Measurements from ENCODE around the gene ADGRG6.
"Not testable (repeated sequence)": the region's sequence is repeated elsewhere in the genome, so short reads cannot be mapped to it uniquely, and the experiment has no call there.

Gene ADGRG6

GRCh38 chr6:142454196-142454595, 152.4 kb downstream of the ADGRG6 start:
- H3K27me3 Mint-ChIP-seq: peaks cover 22 to 26% of the 10 kb centered on the region in 2 donors
- not testable (repeated sequence) for H3K9me3 Mint-ChIP-seq; ATAC-seq (replicated peaks); DNase-seq; H3K36me3 Mint-ChIP-seq (ENCODE audit: insufficient read depth); H3K4me3 Mint-ChIP-seq; H3K4me1 Mint-ChIP-seq (ENCODE audit: low read depth in 2 of 2); H3K27ac Mint-ChIP-seq

- DNase-seq; H3K36me3 Mint-ChIP-seq (ENCODE audit: insufficient read depth); H3K4me1 Mint-ChIP-seq (ENCODE audit: low read depth in 2 of 2); ATAC-seq (replicated peaks); H3K9me3 Mint-ChIP-seq; H3K4me3 Mint-ChIP-seq; H3K27ac Mint-ChIP-seq: not testable (repeated sequence)
- peaks cover 22 to 26% of the 10 kb centered on the region in 2 donors for H3K27me3 Mint-ChIP-seq
Observed at GRCh38 chr6:142454848-142455247, 153.0 kb downstream of the ADGRG6 start.

GRCh38 chr6:142455957-142456589, 154.3 kb downstream of the ADGRG6 start:
- no peak overlapping the region for H3K4me3 Mint-ChIP-seq
- no peak overlapping the region for H3K27ac Mint-ChIP-seq
- H3K4me1 Mint-ChIP-seq (ENCODE audit: low read depth in 2 of 2): no peaks in the 10 kb centered on the region
- peaks cover 25 to 26% of the 10 kb centered on the region in 2 donors for H3K27me3 Mint-ChIP-seq
- no peaks in the 10 kb centered on the region for H3K36me3 Mint-ChIP-seq (ENCODE audit: insufficient read depth)
- ATAC-seq (replicated peaks) (no peak), DNase-seq (no peak)
- H3K9me3 Mint-ChIP-seq: no peaks in the 10 kb centered on the region

GRCh38 chr6:142457638-142458406, 156.0 kb downstream of the ADGRG6 start:
- Mint-ChIP-seq H3K36me3 (ENCODE audit: insufficient read depth) (no peaks in the 10 kb centered on the region), H3K4me1 (ENCODE audit: low read depth in 2 of 2) (no peaks in the 10 kb centered on the region), H3K9me3 (no peaks in the 10 kb centered on the region), H3K27me3 (peaks cover 23 to 34% of the 10 kb centered on the region in 2 donors), H3K4me3 (no peak overlapping the region), H3K27ac (no peak overlapping the region)
- DNase-seq (no peak), ATAC-seq (replicated peaks) (no peak)

GRCh38 chr6:142458836-142459235, 157.0 kb downstream of the ADGRG6 start:
- Mint-ChIP-seq H3K4me1 (ENCODE audit: low read depth in 2 of 2) (no peaks in the 10 kb centered on the region), H3K4me3 (no peak overlapping the region), H3K27me3 (peaks cover 22 to 39% of the 10 kb centered on the region in 2 donors), H3K9me3 (no peaks in the 10 kb centered on the region), H3K36me3 (ENCODE audit: insufficient read depth) (no peaks in the 10 kb centered on the region), H3K27ac (no peak overlapping the region)
- ATAC-seq (replicated peaks): no peak
- no peak for DNase-seq

GRCh38 chr6:142459271-142459670, 157.5 kb downstream of the ADGRG6 start:
- no peak overlapping the region for H3K27ac Mint-ChIP-seq
- H3K36me3 Mint-ChIP-seq (ENCODE audit: insufficient read depth): no peaks in the 10 kb centered on the region
- ATAC-seq (replicated peaks): no peak
- no peak overlapping the region for H3K4me3 Mint-ChIP-seq
- H3K9me3 Mint-ChIP-seq: no peaks in the 10 kb centered on the region
- no peak for DNase-seq
- peaks cover 20 to 37% of the 10 kb centered on the region in 2 donors for H3K27me3 Mint-ChIP-seq
- H3K4me1 Mint-ChIP-seq (ENCODE audit: low read depth in 2 of 2): no peaks in the 10 kb centered on the region

GRCh38 chr6:142462260-142462659, 160.5 kb downstream of the ADGRG6 start:
- H3K4me1 Mint-ChIP-seq (ENCODE audit: low read depth in 2 of 2): no peaks in the 10 kb centered on the region
- ATAC-seq (replicated peaks): no peak
- no peaks in the 10 kb centered on the region for H3K36me3 Mint-ChIP-seq (ENCODE audit: insufficient read depth)

GRCh38 chr6:142463988-142464387, 162.2 kb downstream of the ADGRG6 start:
- H3K4me3 Mint-ChIP-seq: no peak overlapping the region

More at GRCh38 chr6:142462260-142462659, 160.5 kb downstream of the ADGRG6 start:
- DNase-seq: no peak
- Mint-ChIP-seq H3K27ac (no peak overlapping the region), H3K9me3 (no peaks in the 10 kb centered on the region), H3K4me3 (no peak overlapping the region), H3K27me3 (peaks cover 28 to 37% of the 10 kb centered on the region in 2 donors)

GRCh38 chr6:142469220-142469619, 167.4 kb downstream of the ADGRG6 start:
- no peak for DNase-seq
- Mint-ChIP-seq H3K36me3 (ENCODE audit: insufficient read depth) (no peaks in the 10 kb centered on the region), H3K4me1 (ENCODE audit: low read depth in 2 of 2) (no peaks in the 10 kb centered on the region), H3K27ac (no peak overlapping the region), H3K4me3 (no peak overlapping the region), H3K27me3 (peaks cover 21 to 34% of the 10 kb centered on the region in 2 donors), H3K9me3 (no peaks in the 10 kb centered on the region)
- ATAC-seq (replicated peaks): no peak

More at GRCh38 chr6:142463988-142464387, 162.2 kb downstream of the ADGRG6 start:
- no peaks in the 10 kb centered on the region for H3K4me1 Mint-ChIP-seq (ENCODE audit: low read depth in 2 of 2)
- no peaks in the 10 kb centered on the region for H3K9me3 Mint-ChIP-seq
- H3K36me3 Mint-ChIP-seq (ENCODE audit: insufficient read depth): no peaks in the 10 kb centered on the region
- H3K27me3 Mint-ChIP-seq: peaks cover 28 to 40% of the 10 kb centered on the region in 2 donors
- no peak for DNase-seq
- H3K27ac Mint-ChIP-seq: no peak overlapping the region
- ATAC-seq (replicated peaks): no peak

GRCh38 chr6:142470421-142470820, 168.6 kb downstream of the ADGRG6 start:
- ATAC-seq (replicated peaks) (no peak), DNase-seq (no peak)
- H3K36me3 Mint-ChIP-seq (ENCODE audit: insufficient read depth): no peaks in the 10 kb centered on the region
- no peaks in the 10 kb centered on the region for H3K9me3 Mint-ChIP-seq
- H3K4me3 Mint-ChIP-seq: no peak overlapping the region
- no peak overlapping the region for H3K27ac Mint-ChIP-seq
- peaks cover 28 to 34% of the 10 kb centered on the region in 2 donors for H3K27me3 Mint-ChIP-seq
- H3K4me1 Mint-ChIP-seq (ENCODE audit: low read depth in 2 of 2): peaks cover 4 to 6% of the 10 kb centered on the region in 2 donors

- no peak overlapping the region for H3K4me3 Mint-ChIP-seq
- no peaks in the 10 kb centered on the region for H3K36me3 Mint-ChIP-seq (ENCODE audit: insufficient read depth)
- no peaks in the 10 kb centered on the region for H3K9me3 Mint-ChIP-seq
- ATAC-seq (replicated peaks) (no peak), DNase-seq (no peak)
- H3K4me1 Mint-ChIP-seq (ENCODE audit: low read depth in 2 of 2): peaks cover 4 to 6% of the 10 kb centered on the region in 2 donors
- H3K27me3 Mint-ChIP-seq: peaks cover 16 to 18% of the 10 kb centered on the region in 2 donors
- peak overlapping the region in 1 of 2 donors; percentile 44 for H3K27ac Mint-ChIP-seq
Observed at GRCh38 chr6:142474531-142475289, 172.9 kb downstream of the ADGRG6 start.

GRCh38 chr6:142476452-142476851, 174.6 kb downstream of the ADGRG6 start:
- Mint-ChIP-seq H3K27ac (no peak overlapping the region), H3K4me1 (ENCODE audit: low read depth in 2 of 2) (peaks cover 4 to 6% of the 10 kb centered on the region in 2 donors), H3K36me3 (ENCODE audit: insufficient read depth) (no peaks in the 10 kb centered on the region), H3K4me3 (no peak overlapping the region), H3K27me3 (peaks cover 10 to 11% of the 10 kb centered on the region in 2 donors), H3K9me3 (no peaks in the 10 kb centered on the region)
- DNase-seq (no peak), ATAC-seq (replicated peaks) (no peak)

- Mint-ChIP-seq H3K36me3 (ENCODE audit: insufficient read depth) (no peaks in the 10 kb centered on the region), H3K27me3 (peaks cover 12 to 19% of the 10 kb centered on the region in 2 donors), H3K27ac (no peak overlapping the region), H3K4me1 (ENCODE audit: low read depth in 2 of 2) (peaks cover 4 to 6% of the 10 kb centered on the region in 2 donors), H3K4me3 (no peak overlapping the region), H3K9me3 (no peaks in the 10 kb centered on the region)
- DNase-seq (no peak), ATAC-seq (replicated peaks) (no peak)
Observed at GRCh38 chr6:142478117-142478516, 176.3 kb downstream of the ADGRG6 start.
